ENCODE data around the gene LINS1. TPM values are rescaled to one million over a fixed set of nuclear protein-coding genes. Genes with fewer than 3 reads are reported as not detected.

The LINS1 gene
- total and polyA plus RNA-seq, 2 of the 8 experiments (the other 6 are each of a cell fraction or from before 2014, with no cell fraction given) = 4.2 to 8.1 TPM

Small RNA genes lying within 50 kb of the gene (small RNA-seq; reads per million reads assigned to genes)
- not detected for gene RF00019 (ENCODE audit: insufficient read depth)
- not detected for gene RNU6-181P (ENCODE audit: insufficient read depth)
- gene RNU6-322P (ENCODE audit: insufficient read depth) = not detected

Other genes starting within 250 kb of the LINS1 start
- 0.29 TPM in 1 of 2 replicates, not detected in the other for gene CERS3, start 73.2 kb downstream of the LINS1 start, total RNA-seq (2021; fragmentation: NEBNext Ultra II Directional; extraction: Animal tissue kit (Norgen Biotek cat#: 25700))
- gene CERS3, start 73.2 kb downstream of the LINS1 start, polyA plus RNA-seq (2011; rRNA removed) = 0.62 and 0.63 TPM in 2 replicates
- 9.7 and 12.8 TPM in 2 replicates for gene ASB7, start 405 bp upstream of the LINS1 start, total RNA-seq (2021; fragmentation: NEBNext Ultra II Directional; extraction: Animal tissue kit (Norgen Biotek cat#: 25700))
- 5.0 and 5.2 TPM in 2 replicates for gene ASB7, start 405 bp upstream of the LINS1 start, polyA plus RNA-seq (2011; rRNA removed)

Measured in H1 (cell line).